ENCODE results near the gene ZNF436. TPM values are rescaled to one million over a fixed set of nuclear protein-coding genes. Genes with fewer than 3 reads are reported as not detected.

ZNF436 gene
- total and polyA plus RNA-seq, 2 of the 13 experiments (the other 11 are each of a cell fraction or from before 2014, with no cell fraction given) = 4.3 to 9.9 TPM

DNA sequence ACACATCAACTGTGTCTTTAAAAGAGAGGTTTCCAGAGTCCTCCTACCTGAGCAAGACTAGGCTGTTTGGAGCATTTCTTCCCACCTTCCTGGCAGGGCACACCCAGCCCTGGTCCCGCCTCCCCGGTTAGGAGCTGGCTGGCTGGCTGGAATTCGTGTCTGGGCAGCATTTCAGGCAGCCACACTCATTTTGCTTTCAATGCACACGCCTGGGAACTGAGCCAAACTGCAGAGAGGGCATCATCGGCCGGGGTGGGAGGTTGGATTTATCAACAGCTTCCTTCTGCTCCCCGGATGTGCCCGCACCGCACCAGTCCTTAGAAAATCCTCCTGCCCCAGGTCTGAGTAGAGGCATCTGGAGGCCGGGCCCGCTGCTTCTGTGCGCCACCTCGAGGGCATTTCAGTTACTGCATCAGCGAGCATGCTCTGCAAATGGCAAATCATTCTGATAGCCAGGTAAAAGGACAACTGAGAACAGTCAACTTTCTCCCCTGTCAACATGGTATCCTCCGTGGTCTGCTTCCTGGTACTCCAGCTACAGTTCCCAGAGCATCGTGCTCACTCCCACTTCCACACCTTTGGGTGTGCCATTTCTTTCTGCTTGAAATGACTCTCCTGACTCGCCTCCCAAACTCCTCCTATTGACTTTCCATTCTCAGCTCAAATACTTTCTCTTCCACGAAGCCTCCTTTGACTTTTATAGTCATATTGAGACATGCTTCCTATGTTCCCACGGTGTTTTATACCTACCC lies 34.3 kb upstream of the ZNF436 start (continued):
- TF ChIP-seq, protein P1, sequence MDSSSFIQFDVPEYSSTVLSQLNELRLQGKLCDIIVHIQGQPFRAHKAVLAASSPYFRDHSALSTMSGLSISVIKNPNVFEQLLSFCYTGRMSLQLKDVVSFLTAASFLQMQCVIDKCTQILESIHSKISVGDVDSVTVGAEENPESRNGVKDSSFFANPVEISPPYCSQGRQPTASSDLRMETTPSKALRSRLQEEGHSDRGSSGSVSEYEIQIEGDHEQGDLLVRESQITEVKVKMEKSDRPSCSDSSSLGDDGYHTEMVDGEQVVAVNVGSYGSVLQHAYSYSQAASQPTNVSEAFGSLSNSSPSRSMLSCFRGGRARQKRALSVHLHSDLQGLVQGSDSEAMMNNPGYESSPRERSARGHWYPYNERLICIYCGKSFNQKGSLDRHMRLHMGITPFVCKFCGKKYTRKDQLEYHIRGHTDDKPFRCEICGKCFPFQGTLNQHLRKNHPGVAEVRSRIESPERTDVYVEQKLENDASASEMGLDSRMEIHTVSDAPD (CRISPR knock-in tag; IDR thresholded peaks at IDR 0.05) = no peak
- no peak for TF ChIP-seq ZNF850 (CRISPR knock-in tag; conservative IDR thresholded peaks at IDR 0.05)
- no peak for TF ChIP-seq DNMT1 (CRISPR knock-in tag; IDR thresholded peaks at IDR 0.05)
- TF ChIP-seq HDAC6 (IDR thresholded peaks at IDR 0.05; ENCODE audit: low read depth, low read length) = no peak
- no peak for TF ChIP-seq MIER3 (CRISPR knock-in tag; IDR thresholded peaks at IDR 0.05; ENCODE audit: borderline replicate concordance)
- TF ChIP-seq, protein P2, sequence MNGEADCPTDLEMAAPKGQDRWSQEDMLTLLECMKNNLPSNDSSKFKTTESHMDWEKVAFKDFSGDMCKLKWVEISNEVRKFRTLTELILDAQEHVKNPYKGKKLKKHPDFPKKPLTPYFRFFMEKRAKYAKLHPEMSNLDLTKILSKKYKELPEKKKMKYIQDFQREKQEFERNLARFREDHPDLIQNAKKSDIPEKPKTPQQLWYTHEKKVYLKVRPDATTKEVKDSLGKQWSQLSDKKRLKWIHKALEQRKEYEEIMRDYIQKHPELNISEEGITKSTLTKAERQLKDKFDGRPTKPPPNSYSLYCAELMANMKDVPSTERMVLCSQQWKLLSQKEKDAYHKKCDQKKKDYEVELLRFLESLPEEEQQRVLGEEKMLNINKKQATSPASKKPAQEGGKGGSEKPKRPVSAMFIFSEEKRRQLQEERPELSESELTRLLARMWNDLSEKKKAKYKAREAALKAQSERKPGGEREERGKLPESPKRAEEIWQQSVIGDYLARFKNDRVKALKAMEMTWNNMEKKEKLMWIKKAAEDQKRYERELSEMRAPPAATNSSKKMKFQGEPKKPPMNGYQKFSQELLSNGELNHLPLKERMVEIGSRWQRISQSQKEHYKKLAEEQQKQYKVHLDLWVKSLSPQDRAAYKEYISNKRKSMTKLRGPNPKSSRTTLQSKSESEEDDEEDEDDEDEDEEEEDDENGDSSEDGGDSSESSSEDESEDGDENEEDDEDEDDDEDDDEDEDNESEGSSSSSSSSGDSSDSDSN (CRISPR knock-in tag; IDR thresholded peaks at IDR 0.05) = no peak
- TF ChIP-seq, protein P3, sequence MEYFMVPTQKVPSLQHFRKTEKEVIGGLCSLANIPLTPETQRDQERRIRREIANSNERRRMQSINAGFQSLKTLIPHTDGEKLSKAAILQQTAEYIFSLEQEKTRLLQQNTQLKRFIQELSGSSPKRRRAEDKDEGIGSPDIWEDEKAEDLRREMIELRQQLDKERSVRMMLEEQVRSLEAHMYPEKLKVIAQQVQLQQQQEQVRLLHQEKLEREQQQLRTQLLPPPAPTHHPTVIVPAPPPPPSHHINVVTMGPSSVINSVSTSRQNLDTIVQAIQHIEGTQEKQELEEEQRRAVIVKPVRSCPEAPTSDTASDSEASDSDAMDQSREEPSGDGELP (IDR thresholded peaks at IDR 0.05; ENCODE audit: borderline replicate concordance, low read depth) = no peak
- TF ChIP-seq NFYC (CRISPR knock-in tag; IDR thresholded peaks at IDR 0.05) = no peak
- no peak for TF ChIP-seq PCBP2 (optimal IDR thresholded peaks at IDR 0.05; ENCODE audit: low read depth, low read length, poor library complexity, severe bottlenecking)
- no peak for TF ChIP-seq CHD4 (IDR thresholded peaks at IDR 0.05; ENCODE audit: borderline replicate concordance, low read length)
- TF ChIP-seq, protein P4, sequence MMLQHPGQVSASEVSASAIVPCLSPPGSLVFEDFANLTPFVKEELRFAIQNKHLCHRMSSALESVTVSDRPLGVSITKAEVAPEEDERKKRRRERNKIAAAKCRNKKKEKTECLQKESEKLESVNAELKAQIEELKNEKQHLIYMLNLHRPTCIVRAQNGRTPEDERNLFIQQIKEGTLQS (CRISPR knock-in tag; IDR thresholded peaks at IDR 0.05) = no peak
- no peak for TF ChIP-seq FLYWCH1 (CRISPR knock-in tag; IDR thresholded peaks at IDR 0.05)
- no peak for TF ChIP-seq ZNF260 (CRISPR knock-in tag; IDR thresholded peaks at IDR 0.05; ENCODE audit: borderline replicate concordance, low read depth)
- no peak for TF ChIP-seq ZNF891 (CRISPR knock-in tag; IDR thresholded peaks at IDR 0.05)
- TF ChIP-seq SNAI1 (CRISPR knock-in tag; IDR thresholded peaks at IDR 0.05; ENCODE audit: borderline replicate concordance) = no peak
- TF ChIP-seq, protein P5, sequence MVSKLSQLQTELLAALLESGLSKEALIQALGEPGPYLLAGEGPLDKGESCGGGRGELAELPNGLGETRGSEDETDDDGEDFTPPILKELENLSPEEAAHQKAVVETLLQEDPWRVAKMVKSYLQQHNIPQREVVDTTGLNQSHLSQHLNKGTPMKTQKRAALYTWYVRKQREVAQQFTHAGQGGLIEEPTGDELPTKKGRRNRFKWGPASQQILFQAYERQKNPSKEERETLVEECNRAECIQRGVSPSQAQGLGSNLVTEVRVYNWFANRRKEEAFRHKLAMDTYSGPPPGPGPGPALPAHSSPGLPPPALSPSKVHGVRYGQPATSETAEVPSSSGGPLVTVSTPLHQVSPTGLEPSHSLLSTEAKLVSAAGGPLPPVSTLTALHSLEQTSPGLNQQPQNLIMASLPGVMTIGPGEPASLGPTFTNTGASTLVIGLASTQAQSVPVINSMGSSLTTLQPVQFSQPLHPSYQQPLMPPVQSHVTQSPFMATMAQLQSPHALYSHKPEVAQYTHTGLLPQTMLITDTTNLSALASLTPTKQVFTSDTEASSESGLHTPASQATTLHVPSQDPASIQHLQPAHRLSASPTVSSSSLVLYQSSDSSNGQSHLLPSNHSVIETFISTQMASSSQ (IDR thresholded peaks at IDR 0.05; ENCODE audit: low read depth) = no peak
- TF ChIP-seq, protein P5 (CRISPR knock-in tag; IDR thresholded peaks at IDR 0.05; ENCODE audit: borderline replicate concordance) = no peak
- peak; percentile 39 for TF ChIP-seq AGO2 (optimal IDR thresholded peaks at IDR 0.05; ENCODE audit: low read depth, low read length)
- TF ChIP-seq, protein P6, sequence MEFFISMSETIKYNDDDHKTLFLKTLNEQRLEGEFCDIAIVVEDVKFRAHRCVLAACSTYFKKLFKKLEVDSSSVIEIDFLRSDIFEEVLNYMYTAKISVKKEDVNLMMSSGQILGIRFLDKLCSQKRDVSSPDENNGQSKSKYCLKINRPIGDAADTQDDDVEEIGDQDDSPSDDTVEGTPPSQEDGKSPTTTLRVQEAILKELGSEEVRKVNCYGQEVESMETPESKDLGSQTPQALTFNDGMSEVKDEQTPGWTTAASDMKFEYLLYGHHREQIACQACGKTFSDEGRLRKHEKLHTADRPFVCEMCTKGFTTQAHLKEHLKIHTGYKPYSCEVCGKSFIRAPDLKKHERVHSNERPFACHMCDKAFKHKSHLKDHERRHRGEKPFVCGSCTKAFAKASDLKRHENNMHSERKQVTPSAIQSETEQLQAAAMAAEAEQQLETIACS (CRISPR knock-in tag; IDR thresholded peaks at IDR 0.05) = no peak

All from HepG2 (cell line).